Stimulated activated CD8-positive, alpha-beta memory T cell treated with anti-CD3 and anti-CD28 coated beads, Interleukin-12 subunit alpha, Interleukin-12 subunit beta, amount 100 ng/mL, for 1 hour (primary cell): ENCODE measurements around the gene KCNQ1.

Experiments used
- DNase-seq: peaks from one replicate; pipeline ENCODE4 v3.0.0-alpha.2; 2020; ENCODE audit warnings: low read depth

KCNQ1 gene

DNA sequence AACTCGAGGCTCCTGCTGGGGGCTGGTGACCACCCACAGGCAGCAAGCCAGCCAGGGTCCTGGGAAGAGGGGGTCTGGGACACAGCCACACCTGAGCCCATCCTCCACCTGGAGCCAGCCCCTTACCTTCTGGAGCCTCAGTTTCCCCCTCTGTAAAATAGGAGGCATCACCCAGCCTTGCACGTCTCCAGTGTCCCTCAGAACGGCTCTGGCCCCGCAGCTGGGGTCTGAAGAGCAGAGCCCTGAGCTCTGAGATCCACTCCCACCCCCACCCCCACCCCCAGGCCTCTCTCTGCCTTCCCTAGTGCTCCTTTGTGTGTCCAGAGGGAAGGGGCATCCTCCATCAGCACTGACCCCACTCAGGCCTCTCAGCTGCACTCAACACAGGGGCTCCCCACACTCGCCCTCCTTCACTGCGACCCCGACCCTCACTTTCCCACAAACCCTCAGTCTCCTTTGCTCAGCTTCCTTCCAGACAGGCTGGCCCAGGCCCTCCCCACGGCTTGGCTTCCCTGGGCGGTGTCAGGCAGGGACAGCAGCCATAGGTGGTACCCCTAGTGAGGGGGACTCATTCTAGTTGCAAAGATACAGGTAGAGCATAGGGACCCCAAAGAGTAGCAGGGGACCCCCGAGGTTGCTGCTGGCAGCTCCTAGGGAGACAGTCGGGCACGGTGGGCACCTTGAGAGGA, 288.3 kb downstream of the KCNQ1 start:
- no peak for DNase-seq

DNA sequence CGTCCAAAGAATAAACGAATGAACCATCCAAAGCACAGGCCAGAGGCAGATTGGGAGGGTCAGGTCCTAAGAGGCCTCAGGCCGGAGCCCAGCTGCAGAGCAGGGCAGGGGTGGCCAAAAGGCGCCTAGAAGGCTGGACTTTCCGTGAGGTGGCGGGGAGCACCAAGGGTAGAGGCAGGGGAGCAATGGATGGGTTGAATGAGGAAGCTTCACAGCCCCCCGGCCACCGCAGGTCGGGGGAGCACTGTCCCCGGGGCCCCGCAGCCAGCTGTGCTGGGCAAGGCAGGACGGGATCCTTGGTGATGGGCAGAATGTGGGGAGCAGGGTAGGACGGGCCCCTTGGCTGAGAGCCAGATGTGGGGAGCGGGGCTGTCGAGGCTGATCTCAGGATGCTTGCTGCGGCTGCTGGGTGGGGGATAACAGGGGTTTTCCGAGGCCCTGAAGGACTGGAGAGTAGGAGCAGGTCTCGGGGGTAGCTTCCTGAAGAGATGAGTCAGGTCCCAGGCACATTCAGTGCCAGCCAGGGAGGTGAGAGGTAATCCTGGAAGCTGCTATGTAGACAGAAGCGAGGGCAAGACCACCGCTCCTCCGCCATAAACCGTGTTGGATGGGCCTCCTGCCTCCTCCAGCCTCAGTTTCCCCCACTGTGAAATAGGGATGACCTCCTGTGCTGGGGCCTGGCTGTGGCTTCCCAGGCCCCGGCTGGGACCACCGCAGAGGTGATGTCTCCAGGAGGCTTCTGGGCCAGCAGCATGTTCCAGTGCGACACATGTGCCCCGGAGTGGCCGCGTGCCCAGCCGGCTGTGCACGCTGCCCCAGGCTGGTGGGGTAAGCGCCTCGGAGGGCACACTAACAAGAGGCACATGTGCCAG, 289.6 kb downstream of the KCNQ1 start:
- no peak for DNase-seq

DNA sequence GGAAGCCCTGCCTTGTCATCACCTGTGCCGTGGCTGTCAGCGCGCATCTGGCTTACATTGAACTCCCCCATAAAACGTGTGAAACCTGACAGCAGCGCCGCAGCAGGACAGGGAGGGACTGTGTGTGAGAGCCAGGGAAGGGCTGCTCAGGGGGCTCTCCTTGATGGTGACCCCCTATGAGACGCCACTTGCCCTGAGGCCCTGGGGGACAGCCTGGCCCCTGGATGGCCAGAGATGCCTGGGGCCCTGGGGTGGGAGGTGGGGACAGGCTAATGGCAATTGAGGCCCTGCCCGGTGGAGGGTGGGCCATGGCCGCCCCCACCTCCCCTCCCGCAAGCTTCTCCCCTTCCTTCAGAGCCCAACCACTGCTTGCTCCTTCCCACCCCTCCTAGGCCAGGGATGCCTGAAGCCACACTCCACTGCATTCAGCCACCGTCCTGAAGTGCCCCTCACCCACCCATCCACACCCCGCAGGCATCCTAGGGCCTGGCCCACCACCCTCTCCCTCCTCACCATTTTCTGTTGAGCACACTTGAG, 290.3 kb downstream of the KCNQ1 start:
- DNase-seq = no peak

DNA sequence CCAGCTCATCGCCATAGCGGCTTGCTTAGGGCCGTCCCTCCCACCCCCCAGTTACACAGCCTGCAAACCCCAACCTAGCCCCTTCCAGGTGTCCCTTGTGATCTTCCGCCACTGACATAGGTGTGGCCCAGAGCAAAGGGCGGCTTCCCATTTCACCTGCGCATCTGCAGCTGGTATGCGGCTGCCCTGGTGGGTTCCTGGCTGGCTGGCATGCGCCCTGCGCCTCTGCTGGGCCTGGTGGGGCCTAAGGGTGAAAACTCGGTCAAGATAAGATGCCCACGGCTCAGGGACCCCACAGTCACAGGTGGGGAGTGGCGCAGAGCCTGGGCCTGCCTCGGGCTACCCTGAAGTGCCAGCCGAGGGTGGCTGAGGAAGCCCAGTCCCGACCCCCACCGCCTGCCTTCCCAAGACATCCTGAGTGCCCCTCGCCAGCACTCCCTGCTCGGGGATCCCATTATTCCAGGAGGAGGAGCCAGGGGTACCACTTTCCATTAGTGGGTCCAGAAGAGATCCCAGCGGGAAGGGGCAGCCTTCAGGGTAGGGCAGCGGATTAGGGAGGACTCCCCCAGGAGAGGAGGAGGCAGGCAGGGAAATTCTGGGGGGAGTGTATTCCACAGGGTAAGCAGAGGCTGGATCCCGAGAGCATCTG, 291.9 kb downstream of the KCNQ1 start:
- DNase-seq = no peak

DNA sequence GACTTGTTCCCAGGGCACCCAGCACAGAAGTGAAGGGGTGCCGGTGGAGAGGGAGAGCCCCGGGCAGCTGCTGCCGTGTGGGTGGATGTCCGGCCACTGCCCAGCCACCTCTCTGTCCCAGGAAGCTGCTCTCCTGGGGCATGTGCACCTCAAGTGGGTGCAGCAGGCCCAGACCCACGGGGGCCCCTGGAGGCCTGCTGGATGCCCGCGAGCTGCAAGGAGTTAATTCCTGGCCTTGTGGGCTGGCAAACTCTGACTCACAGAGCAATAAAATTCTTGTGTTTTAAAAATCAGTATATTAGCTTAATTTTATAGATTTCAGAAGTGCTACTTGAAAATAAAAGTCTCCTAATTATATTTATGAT, 292.4 kb downstream of the KCNQ1 start:
- DNase-seq = no peak

DNA sequence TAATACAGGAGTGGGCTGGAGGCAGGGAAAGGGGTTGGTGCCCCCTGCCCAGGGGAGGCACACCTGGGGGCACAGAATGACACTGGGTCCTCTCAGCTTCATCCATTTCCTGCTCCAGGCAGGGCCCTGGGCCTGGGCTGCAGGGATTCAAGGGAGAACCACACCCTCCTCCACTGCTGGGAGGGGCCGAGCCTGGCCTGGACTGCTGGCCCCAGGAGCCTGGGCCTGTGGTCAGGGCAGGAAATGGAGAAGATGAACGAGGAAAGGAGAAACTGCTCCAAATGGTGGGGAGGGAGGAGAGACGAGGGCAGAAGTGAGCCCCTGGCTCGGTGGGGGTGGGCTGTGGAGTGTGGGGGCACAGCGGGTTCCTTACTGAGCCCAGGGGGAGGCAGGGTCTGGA, 293.1 kb downstream of the KCNQ1 start:
- DNase-seq = no peak

DNA sequence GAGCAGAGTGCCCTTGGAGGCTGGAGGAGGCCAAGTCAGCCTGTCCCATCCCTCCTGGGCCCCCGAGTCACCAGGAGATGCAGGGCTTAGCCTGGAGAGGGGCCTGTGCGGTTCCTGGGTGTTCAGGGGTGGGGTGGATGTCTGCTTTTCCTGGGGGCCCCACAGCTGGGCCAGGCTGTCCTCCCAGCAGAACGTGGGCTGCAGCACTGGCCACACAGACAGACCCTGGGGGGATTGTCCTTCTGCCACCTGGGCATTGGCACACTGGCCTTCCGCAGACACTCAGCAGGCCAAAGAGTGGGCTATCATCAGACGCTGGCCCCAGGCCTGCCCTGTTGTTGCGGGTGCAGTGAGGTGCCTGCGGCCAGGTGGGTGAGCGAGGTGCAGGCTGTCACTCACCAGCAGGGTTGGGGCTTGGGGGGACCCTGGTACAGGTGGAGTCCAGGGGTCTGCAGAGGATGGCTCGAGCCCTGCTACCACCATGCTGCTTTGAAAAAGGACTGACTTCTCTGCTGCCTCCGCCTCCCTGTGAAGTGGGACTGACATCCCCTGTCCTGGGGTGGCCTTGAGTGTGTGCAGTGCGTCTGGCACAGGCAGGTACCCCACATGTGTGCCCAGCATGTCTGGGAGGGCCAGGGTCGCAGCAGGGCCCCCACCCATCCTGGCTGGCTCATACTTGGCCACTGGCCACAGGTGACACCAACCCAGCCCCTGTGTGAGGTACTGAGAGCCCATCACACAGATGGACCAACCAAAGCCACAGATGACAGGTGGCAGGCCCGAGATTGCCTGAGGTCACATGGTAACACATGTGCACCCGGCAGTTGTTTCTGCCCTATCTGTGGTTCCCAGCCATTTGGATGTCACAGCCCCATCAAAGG, 294.0 kb downstream of the KCNQ1 start:
- no peak for DNase-seq

DNA sequence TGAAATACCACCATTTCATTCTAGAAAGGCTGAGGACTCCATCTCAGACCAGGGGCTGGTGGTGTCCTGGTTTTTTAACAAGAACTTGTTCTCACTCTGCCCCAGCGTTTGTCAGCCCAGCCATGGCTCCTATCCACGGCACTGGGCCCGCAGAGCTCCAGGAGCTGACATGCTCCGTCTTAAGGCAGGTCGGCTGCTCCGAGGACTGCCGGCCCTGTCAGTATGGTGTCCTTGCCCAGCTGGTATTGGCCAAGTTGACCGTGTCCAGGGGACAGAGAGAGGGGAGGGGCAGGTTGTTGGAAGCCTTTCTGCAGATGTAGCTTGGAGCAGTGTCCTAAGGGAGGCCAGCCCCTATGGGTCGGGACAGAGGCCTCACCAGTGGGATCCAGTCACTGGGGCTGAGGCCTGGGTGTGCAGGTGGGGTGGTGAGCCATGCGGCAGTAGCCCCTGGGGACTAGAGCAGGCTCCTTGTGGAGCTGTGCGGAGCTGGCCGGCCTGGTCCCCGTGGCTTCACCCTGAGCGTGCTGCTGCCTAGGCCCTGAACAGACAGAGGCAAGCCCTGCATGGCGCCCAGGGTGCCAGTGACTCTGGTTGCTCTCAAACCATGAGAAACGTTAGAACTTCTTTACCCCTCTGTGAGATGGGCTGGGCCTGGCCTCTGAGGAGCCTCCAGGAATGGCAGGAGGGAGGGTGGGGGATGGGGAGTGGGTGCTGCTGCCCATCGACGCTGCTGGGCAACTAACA, 294.9 kb downstream of the KCNQ1 start:
- DNase-seq = no peak

DNA sequence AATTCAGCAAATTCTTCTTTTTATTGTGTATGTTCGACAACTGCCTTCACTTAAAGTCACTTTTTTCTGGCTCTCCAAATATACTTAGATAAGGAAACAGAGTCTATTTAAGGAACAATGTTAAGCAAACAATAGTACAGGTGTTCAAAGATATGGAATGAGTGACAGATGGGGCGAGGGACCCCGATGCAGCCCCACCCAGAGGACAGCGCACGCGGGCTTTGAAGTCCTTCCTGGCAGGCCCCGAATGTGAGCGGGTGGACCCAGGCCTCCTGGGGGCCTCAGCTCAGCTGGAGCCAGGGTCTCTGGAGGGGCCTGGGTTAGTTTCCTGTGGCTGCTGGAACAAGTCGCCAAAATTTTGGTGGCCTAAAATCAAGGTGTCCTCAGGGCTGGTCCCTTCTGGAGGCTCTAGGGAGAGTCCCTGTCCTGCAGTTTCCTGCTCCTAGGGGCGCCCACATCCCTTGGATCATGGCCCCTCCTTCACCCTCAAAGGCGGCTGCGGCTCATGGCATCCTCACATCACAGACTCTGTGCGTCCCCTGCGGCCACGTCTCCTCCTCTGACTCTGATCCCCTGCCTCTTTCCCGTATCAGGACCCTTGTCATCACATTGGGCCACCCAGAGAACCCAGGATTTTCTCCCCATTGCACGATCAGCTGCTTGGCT, 295.6 kb downstream of the KCNQ1 start:
- DNase-seq = no peak

DNA sequence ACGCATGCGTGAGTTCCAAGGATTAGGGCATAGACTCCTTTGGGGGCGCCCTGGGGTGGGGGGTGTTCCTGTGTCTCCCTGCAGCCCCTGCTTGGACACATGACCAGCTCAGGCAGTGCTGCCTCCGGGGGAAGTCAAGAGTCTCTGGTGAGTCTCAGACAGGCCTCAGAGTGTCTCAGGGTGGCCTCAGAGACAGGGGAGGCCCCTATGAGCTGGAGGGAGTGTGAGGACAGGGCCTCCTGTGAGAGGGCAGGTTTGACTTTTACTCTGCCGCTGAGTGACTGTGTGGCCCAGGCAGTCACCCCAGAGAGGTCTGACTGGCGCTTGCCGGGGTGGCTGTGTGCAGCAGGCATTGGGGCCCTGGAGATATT, 296.2 kb downstream of the KCNQ1 start:
- no peak for DNase-seq

DNA sequence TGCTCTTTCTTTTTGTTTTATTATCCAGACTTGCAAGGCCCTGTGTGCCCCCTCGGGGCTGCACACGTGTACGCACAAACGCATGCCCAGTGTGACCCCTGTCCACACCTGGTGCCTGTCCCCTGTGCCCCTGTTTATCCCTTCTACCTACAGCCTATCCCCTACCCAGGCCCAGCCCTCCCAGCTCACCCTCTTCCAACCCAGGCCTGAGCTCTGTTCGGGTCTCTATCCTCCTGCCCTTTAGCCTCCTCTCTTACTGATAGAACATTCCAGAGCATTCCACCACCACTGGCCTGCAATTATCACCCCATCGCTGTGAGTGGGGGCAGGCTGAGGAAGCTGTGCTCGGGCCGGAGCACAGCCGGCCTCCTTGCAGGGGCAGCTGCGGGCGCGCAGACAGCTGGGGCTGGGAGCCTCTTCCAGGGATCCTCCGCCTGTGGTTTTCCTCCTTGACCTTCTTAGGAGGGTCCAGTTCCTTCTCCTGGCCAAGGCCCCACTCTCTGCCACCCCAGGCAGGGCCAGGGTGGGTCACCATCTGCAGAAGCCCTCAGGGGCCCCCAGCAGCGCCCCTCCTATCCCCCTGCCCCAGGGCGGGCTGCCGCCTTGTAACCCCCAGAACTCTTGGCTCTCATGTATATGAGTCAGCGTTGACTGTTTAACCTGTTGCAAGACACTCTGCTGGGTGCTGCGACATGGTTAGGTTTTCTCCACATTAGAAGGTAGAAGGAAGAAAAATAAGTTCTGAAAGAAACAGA, 296.7 kb downstream of the KCNQ1 start:
- no peak for DNase-seq

DNA sequence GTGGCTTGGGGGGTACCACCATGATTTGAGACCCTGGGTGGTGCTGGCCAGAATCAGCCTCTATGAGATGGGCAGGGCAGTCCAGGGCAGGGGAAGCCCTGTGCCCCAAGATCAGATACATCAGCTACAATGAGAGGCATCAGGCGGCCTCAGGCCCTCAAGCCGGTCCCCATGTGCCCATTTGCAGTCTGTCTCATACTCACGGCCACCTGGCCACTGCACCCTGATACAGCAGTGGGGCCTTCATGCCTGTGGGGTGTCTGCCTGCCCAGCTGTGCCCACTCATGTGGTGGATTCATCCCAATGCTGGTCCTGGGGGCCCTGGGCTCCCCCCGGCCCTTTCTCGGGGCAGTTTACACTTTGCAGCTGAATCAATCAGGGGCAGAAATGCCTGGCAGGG, 297.4 kb downstream of the KCNQ1 start:
- no peak for DNase-seq

DNA sequence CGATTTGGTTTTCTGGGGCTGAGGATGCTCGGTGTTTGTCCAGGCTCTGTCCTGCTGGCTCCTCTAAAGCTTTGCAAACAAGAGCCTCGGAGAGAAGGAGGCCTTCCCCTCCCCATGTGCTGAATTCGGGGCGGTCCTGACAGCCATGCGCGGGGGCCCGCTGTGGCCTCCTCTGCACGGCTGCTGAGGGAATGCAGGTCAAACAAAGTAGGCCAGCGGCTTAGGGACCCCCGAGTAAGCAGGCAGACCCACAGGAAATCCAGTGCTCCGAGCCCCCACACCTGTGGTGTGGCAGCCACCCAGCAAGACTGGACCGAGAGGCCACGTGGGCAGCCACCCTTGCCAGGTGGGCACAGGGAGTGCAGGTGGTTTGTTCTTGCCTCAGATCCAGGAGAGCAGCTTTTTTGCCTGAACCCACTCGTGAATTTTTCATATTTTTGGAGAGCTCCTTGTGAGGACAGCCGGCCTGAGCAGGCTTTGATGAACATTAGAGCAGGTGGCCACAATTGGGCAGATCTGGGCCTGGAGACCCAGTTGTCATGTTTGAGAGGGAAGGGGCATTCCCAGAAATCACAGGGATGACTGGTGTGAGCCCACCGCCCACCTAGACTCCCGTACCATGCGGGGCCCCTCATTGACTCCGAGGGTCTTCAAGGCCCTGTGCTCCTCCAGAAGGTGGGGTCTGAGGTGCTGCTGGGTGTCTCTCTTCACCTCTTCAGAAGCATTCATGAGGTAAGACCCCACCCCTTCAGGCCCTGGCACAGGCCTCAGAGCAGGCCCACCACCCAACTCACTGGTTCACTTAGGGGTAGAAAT, 298.0 kb downstream of the KCNQ1 start:
- DNase-seq = no peak

DNA sequence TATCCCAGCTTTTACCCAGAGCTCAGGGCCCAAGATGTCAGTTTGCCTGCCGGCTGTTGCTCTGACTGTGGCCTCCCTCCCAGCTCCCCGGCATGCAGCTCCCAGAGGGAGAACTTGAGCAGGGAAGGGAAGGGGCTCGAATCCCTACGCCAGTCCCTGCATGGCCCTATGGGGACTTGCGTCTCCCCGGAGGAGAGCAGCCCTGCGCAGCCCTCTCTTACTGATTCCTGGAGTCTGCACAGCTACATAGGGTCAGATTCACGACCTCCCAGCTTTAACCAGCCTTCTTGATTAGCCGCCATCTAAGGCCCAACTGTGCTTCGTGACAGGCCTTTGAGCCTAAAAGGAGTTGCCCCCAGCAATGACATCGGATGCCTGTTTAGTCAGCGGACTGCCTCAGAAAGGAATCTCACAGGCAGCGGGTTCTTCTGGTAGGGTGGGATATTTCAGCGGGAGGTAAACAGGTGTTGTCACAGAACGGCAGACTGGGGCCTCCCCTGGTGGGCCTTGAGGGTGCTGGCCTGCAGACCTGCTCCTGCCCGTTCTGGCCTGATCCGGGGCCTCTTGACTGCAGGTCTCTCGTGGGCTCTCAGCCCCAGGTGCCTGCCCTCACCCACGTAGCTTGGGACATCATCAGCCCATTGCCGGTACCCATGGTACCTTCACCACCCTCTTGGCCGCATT, 298.8 kb downstream of the KCNQ1 start:
- DNase-seq = no peak

DNA sequence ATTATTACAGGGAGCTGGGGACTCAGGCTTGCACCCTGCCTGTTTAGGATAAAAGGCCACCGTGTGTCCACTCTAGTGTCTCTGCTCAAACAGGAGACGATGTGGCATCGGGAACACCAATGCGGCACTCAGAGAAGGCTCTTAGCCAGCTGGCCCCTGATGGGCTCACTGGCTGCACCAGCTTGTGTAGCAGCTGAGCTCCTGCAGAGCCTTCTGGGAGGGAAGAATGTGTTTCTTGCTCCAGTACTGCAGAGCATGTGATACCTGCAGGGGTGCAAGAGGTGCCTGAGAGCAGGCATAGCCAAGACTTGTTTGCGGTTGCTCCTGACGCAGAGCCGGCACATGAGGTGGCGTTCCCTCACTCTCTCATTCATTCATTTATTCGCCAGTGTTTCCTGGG, 299.4 kb downstream of the KCNQ1 start:
- no peak for DNase-seq

DNA sequence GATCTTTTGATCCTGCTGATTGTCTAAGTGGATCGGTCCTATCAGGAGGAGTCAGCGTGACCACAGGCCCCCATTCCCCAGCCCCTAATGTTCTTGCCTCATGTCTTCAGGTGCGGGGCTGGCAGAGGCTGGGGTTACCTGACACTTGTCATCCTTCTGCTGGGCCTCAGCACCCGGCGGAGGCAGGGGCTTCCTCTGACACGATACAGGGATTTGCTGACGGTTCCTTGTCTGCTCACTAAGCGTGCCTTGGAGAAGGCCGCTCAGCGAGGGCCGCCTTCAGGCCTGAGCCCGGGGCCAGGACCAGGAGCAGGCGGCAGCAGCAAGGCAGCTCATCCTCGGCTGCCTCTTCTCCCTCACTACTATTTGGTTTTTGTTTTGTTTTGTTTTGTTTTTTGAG, 300.7 kb downstream of the KCNQ1 start:
- DNase-seq = no peak

DNA sequence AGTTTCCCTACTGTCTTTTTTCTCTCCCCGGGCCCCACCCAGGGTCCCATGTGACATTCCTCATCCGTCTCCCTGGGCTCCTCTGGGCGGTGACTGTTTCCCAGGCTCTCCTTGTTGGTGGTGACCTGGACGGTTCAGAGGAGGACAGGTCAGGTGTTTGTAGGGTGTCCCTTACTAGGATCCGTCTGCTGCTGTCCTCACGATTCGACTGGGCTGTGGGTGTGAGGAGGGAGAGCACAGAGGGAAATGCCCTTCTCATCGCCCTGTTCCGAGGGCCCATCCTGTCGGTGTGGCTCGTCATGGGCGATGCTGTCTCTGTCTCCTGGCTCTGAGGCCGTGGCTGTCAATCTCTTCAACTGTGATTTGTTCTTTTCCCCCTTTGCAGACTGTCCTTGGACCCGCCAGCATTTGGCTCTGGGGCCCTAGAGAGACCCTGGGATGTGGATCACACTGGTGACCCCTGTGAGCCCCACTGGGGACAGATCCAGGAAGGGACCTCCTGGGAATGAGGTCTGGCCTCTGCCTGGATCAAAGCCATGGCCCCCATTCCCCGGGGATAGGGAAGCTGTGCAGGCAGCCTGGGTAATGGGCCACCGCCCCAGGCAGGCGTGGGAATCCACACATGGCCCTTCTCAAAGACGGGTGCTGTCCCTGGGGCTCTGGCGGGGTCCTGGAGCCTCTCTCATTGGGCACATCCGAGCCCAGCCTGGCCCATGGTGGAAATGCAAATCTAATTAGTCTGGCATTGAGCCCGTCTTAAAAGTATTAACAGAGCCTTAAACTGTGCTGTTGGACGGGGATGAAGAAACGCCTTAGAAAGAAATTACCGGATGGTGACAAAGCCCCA, 301.8 kb downstream of the KCNQ1 start:
- DNase-seq = no peak
